GM18526 (cell line): ENCODE measurements around the gene KCNK7.

Experiments used
- POLR2A ChIP-seq: IDR thresholded peaks from 3 replicates; pipeline ENCODE4 v1.6.1; 2011; ENCODE audit not compliant: insufficient read length; ENCODE audit errors: extremely low read depth

Gene KCNK7

GRCh38 chr11:65595543-65596281 is at the start of gene KCNK7:
Gene KCNK7 (minus strand): TSS chr11:65595800. CDS start chr11:65595772, 28 bp downstream.
- TF ChIP-seq POLR2A: no peak

- TF ChIP-seq POLR2A: no peak
These were observed 49.2 kb upstream of the KCNK7 start for GRCh38 chr11:65644837-65645236.

GRCh38 chr11:65643971-65644370 is 48.4 kb upstream of the KCNK7 start:
- no peak for TF ChIP-seq POLR2A

- no peak for TF ChIP-seq POLR2A
These were observed 46.5 kb upstream of the KCNK7 start for GRCh38 chr11:65642014-65642671.

- no peak for TF ChIP-seq POLR2A
These were observed 45.9 kb upstream of the KCNK7 start for GRCh38 chr11:65641297-65642013.

GRCh38 chr11:65640483-65641296 is 45.1 kb upstream of the KCNK7 start:
- TF ChIP-seq POLR2A: peak; percentile 25

- peak; percentile 61 for TF ChIP-seq POLR2A
These were observed 44.3 kb upstream of the KCNK7 start for GRCh38 chr11:65639623-65640482.

GRCh38 chr11:65637794-65638419 is 42.3 kb upstream of the KCNK7 start, which contains the start of gene SIPA1:
Gene SIPA1 (plus strand): TSS chr11:65638101. CDS start chr11:65640922, 2,821 bp downstream.
- peak; percentile 72 for TF ChIP-seq POLR2A

- TF ChIP-seq POLR2A: no peak
These were observed 41.5 kb upstream of the KCNK7 start for GRCh38 chr11:65637032-65637557.

GRCh38 chr11:65636108-65637031 is 40.8 kb upstream of the KCNK7 start:
- TF ChIP-seq POLR2A: no peak

GRCh38 chr11:65634905-65635731 is 39.5 kb upstream of the KCNK7 start:
- TF ChIP-seq POLR2A: no peak
